Natural killer cell (primary cell): ENCODE measurements around the gene DCTPP1. TPM values are rescaled to one million over a fixed set of nuclear protein-coding genes. Genes with fewer than 3 reads are reported as not detected.
A peak's percentile ranks its signal among the peaks of the same experiment; 100 is the strongest.

Experiments
- ATAC-seq, 3 donors: fragments of 150-1000 bp in 2 of 3; fragments of 200-7000 bp in 1 of 3; cut with Tn5 transposase; 1 replicate in 1 of 3; 2 replicates in 2 of 3; pipeline ENCODE4 v1.10.0; 2021; ENCODE audit warnings: mild to moderate bottlenecking in 2 of 3, moderate library complexity in 2 of 3
- DNase-seq, 2 donors: peaks; one replicate each; pipeline versions ENCODE4 v3.0.0 to v3.0.0-alpha.2; 2013 to 2021; ENCODE audit warnings: mixed read lengths in 1 of 2
- H3K27ac ChIP-seq: one replicate; pipeline ENCODE4 v1.5.1; 2013; ENCODE audit warnings: mild to moderate bottlenecking, low read length
- H3K27me3 ChIP-seq: one replicate; pipeline ENCODE4 v1.6.1; 2013; ENCODE audit warnings: low read length; ENCODE audit not compliant: control insufficient read depth, insufficient read depth
- H3K36me3 ChIP-seq: one replicate; pipeline ENCODE4 v1.6.1; 2013; ENCODE audit warnings: low read length; ENCODE audit not compliant: control insufficient read depth, insufficient read depth
- H3K4me1 ChIP-seq: one replicate; pipeline ENCODE4 v1.6.1; 2013; ENCODE audit warnings: low read length; ENCODE audit not compliant: control insufficient read depth, insufficient read depth
- H3K4me3 ChIP-seq: one replicate; pipeline ENCODE4 v1.5.1; 2013; ENCODE audit warnings: low read length
- H3K9me3 ChIP-seq: one replicate; pipeline ENCODE4 v1.6.1; 2013; ENCODE audit warnings: low read length; ENCODE audit not compliant: control insufficient read depth, insufficient read depth
- H3K27ac Mint-ChIP-seq, 2 donors: one replicate each; pipeline ENCODE4 v1.8.0; 2022; ENCODE audit warnings: mild to moderate bottlenecking in 2 of 2, mixed read lengths in 2 of 2, moderate library complexity in 1 of 2
- H3K27me3 Mint-ChIP-seq, 2 donors: one replicate each; pipeline ENCODE4 v1.8.0; 2022; ENCODE audit warnings: low read depth in 2 of 2, mixed read lengths in 2 of 2
- H3K36me3 Mint-ChIP-seq: one replicate; pipeline ENCODE4 v1.8.0; 2022; ENCODE audit warnings: mixed read lengths
- H3K4me1 Mint-ChIP-seq, 2 donors: one replicate each; pipeline ENCODE4 v1.8.0; 2022; ENCODE audit warnings: mixed read lengths in 2 of 2
- H3K4me3 Mint-ChIP-seq: one replicate; pipeline ENCODE4 v1.8.0; 2022; ENCODE audit warnings: mild to moderate bottlenecking, moderate library complexity, mixed read lengths
- H3K9me3 Mint-ChIP-seq, 2 donors: one replicate each; pipeline ENCODE4 v1.8.0; 2022; ENCODE audit warnings: mixed read lengths in 2 of 2
- WGBS: methylation state at CpG from one replicate; pipeline ENCODE4 v1.1.7; 2013; ENCODE audit warnings: missing lambda C conversion rate; ENCODE audit not compliant: insufficient coverage; 5-methylcytosine and 5-hydroxymethylcytosine counted together
- intact Hi-C: fragments of 100-400 bp; cut with micrococcal nuclease; formaldehyde crosslinking; loops from one replicate; pipeline ENCODE4 v1.14.2; 2022
- total RNA-seq, 4 donors: library from RNA; stranded (reverse); fragments of 120-200 nt in 1 of 4; gene quantifications; one replicate each; pipeline versions ENCODE4 v1.2.3 to v1.2.4, GENCODE V29; 2013 to 2022
- TF ChIP-seq, protein P1 (sequence below): fragments of 200-600 bp; IDR thresholded peaks from one replicate; pipeline ENCODE4 v1.8.0; 2022; ENCODE audit warnings: antibody characterized with exemption

Gene DCTPP1
- total RNA-seq, 3 donors from 2014 or later (not counting 1 experiment from before 2014, with no cell fraction given) = 11.2 to 16.9 (median 15.2) TPM

DNA sequence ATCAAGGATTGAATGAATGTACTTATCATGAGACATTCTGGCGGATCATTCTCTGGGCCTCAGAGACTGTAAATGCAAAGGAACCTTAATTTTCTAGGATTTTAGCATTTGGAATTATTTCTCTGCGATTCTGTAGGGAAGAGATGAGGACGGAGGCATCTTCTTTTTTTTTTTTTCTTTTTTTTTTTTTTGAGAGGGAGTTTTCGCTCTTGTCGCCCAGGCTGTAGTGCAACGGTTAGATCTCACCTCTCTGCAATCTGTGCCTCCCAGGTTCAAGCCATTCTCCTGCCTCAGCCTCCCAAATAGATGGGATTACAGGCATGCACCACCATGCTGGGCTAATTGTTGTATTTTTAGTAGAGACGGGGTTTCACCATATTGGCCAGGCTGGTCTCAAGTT is 44.9 kb upstream of the DCTPP1 start:
- peaks cover 0 to 3% of the 10 kb centered on the region in 2 donors for H3K9me3 Mint-ChIP-seq
- Histone ChIP-seq H3K36me3 (peaks cover 41% of the 10 kb centered on the region), H3K4me1 (peaks cover 85% of the 10 kb centered on the region), H3K27me3 (no peaks in the 10 kb centered on the region), H3K4me3 (peak overlapping the region; percentile 53), H3K9me3 (no peaks in the 10 kb centered on the region), H3K27ac (peak overlapping the region; percentile 88)
- DNase-seq (no peak), ATAC-seq (no peak)
- H3K4me1 Mint-ChIP-seq = peaks cover 55 to 78% of the 10 kb centered on the region in 2 donors
- TF ChIP-seq, protein P1, sequence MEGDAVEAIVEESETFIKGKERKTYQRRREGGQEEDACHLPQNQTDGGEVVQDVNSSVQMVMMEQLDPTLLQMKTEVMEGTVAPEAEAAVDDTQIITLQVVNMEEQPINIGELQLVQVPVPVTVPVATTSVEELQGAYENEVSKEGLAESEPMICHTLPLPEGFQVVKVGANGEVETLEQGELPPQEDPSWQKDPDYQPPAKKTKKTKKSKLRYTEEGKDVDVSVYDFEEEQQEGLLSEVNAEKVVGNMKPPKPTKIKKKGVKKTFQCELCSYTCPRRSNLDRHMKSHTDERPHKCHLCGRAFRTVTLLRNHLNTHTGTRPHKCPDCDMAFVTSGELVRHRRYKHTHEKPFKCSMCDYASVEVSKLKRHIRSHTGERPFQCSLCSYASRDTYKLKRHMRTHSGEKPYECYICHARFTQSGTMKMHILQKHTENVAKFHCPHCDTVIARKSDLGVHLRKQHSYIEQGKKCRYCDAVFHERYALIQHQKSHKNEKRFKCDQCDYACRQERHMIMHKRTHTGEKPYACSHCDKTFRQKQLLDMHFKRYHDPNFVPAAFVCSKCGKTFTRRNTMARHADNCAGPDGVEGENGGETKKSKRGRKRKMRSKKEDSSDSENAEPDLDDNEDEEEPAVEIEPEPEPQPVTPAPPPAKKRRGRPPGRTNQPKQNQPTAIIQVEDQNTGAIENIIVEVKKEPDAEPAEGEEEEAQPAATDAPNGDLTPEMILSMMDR = no peak
- WGBS = 42% methylated on average over 4 of the region's 7 CpGs
- H3K4me3 Mint-ChIP-seq = peak overlapping the region; percentile 98
- intact Hi-C loops = no loop called here
- H3K36me3 Mint-ChIP-seq = no peaks in the 10 kb centered on the region
- peak overlapping the region; percentile 95 to 96 for H3K27ac Mint-ChIP-seq
- no peaks in the 10 kb centered on the region for H3K27me3 Mint-ChIP-seq

DNA sequence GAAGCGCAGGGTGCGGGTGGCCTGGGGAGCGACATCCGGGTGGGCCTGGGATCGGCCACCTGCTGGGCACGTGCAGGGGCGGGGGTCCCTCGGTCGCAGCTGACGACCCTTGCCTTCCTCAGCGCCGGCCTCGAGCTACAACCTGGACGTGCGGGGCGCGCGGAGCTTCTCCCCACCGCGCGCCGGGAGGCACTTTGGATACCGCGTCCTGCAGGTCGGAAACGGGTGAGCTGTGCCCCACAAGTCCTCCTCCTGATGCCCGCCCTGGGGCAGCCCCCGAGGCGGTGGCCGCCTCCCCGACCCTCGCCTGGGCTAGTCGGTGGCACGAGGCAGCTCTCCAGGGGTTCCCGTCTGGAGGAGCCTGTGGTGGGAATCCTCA is 44.2 kb upstream of the DCTPP1 start:
- H3K9me3 ChIP-seq = no peaks in the 10 kb centered on the region
- H3K4me1 ChIP-seq = peaks cover 85% of the 10 kb centered on the region
- H3K4me3 ChIP-seq = peak overlapping the region; percentile 53
- intact Hi-C loops = no loop called here
- peak overlapping the region; percentile 88 for H3K27ac ChIP-seq
- Mint-ChIP-seq H3K4me3 (peak overlapping the region; percentile 98), H3K4me1 (peaks cover 61 to 81% of the 10 kb centered on the region in 2 donors), H3K27me3 (no peaks in the 10 kb centered on the region), H3K9me3 (peaks cover 0 to 3% of the 10 kb centered on the region in 2 donors), H3K36me3 (no peaks in the 10 kb centered on the region), H3K27ac (peak overlapping the region; percentile 95 to 96)
- H3K27me3 ChIP-seq = no peaks in the 10 kb centered on the region
- peaks cover 37% of the 10 kb centered on the region for H3K36me3 ChIP-seq
- TF ChIP-seq, protein P1 = no peak
- DNase-seq (no peak), ATAC-seq (no peak)
- 47% methylated on average over 35 of the region's 35 CpGs for WGBS

DNA sequence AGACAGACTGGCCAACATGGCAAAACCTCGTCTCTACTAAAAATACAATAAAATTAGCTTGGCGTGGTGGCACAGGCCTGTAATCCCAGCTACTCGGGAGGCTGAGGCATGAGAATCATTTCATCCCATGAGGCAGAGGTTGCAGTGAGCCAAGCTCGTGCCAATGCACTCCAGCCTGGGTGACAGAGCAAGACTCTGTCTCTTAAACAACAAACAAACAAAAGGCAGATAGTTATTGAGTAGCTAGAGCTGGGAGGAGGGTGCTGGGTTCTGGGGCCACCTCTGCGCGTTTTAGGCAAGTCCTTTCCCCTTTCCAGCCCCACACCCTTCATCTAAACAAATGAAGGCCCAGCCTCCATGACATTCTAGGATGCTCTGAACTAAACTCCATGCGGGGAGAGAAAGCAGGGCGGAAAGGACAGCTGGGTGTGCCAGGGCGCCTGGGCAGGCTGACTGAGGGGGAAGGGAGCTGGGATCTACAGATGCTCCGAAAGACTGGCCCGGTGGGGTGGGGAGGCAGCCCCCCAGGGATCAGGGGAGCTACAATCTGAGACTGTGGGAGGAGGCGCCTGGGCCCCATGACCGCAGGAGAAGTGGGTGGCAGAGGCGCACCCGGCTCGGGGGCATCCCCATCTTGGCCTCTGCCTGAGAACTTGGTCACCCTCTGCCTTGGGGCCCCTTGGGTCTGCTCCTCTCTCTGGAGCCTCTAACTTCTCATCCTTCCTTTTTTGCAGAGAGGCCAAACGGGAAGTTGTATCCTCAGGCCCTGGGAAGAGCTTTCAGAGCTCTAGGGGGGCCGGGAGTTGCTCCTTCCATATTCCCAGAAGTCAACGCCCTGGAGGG is 43.6 kb upstream of the DCTPP1 start:
- Histone ChIP-seq H3K4me1 (peaks cover 86% of the 10 kb centered on the region), H3K4me3 (peak overlapping the region; percentile 53), H3K36me3 (peaks cover 31% of the 10 kb centered on the region), H3K27me3 (no peaks in the 10 kb centered on the region), H3K9me3 (no peaks in the 10 kb centered on the region), H3K27ac (peak overlapping the region; percentile 88)
- no peaks in the 10 kb centered on the region for H3K27me3 Mint-ChIP-seq
- H3K4me1 Mint-ChIP-seq = peaks cover 61 to 75% of the 10 kb centered on the region in 2 donors
- H3K36me3 Mint-ChIP-seq = no peaks in the 10 kb centered on the region
- H3K4me3 Mint-ChIP-seq = peak overlapping the region; percentile 98
- 8% methylated on average over 17 of the region's 19 CpGs for WGBS
- peak; percentile 60 to 72 for DNase-seq
- TF ChIP-seq, protein P1 = no peak
- peak overlapping the region; percentile 95 to 96 for H3K27ac Mint-ChIP-seq
- H3K9me3 Mint-ChIP-seq = peaks cover 0 to 3% of the 10 kb centered on the region in 2 donors
- peak; percentile 35 to 67 (median 56) for ATAC-seq
- intact Hi-C loops = loop anchor here (2.0 kb wide), 1 partner anchor 177 kb away; the partner anchor contains the start of gene PRR14
